ENCODE measurements around the gene SPPL2C. TPM values are rescaled to one million over a fixed set of nuclear protein-coding genes. Genes with fewer than 3 reads are reported as not detected.

SPPL2C gene, protein sequence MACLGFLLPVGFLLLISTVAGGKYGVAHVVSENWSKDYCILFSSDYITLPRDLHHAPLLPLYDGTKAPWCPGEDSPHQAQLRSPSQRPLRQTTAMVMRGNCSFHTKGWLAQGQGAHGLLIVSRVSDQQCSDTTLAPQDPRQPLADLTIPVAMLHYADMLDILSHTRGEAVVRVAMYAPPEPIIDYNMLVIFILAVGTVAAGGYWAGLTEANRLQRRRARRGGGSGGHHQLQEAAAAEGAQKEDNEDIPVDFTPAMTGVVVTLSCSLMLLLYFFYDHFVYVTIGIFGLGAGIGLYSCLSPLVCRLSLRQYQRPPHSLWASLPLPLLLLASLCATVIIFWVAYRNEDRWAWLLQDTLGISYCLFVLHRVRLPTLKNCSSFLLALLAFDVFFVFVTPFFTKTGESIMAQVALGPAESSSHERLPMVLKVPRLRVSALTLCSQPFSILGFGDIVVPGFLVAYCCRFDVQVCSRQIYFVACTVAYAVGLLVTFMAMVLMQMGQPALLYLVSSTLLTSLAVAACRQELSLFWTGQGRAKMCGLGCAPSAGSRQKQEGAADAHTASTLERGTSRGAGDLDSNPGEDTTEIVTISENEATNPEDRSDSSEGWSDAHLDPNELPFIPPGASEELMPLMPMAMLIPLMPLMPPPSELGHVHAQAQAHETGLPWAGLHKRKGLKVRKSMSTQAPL
- not detected in 2 replicates for total RNA-seq

DNA sequence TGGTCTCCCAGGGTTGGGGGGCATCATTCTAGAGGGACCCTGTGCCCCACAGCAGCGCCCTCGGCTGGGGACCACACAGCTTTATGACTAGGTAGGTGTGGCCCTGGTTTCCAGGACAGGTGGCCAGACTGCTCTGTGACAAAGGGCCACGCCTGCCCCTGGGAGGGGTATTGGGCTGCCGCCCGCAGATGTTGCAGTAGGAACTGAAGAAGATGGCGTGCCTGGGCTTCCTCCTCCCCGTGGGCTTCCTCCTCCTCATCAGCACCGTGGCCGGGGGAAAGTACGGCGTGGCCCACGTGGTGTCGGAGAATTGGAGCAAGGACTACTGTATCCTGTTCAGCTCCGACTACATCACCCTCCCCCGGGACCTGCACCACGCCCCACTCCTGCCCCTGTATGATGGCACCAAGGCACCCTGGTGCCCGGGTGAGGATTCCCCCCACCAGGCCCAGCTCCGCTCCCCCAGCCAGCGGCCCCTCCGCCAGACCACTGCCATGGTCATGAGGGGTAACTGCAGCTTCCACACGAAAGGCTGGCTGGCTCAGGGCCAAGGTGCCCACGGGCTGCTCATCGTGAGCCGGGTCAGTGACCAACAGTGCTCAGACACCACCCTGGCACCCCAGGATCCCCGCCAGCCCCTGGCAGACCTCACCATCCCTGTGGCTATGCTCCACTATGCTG is at the start of gene SPPL2C:
SPPL2C (plus strand) TSS at position 187 of the 681 bp plus-strand sequence; CDS start at position 213, 26 bp downstream.
- DNase-seq (ENCODE audit: low read depth) = no peak
- H3K4me3 ChIP-seq (ENCODE audit: low read depth, low read length) = no peak within 1 kb of the TSS
- TF ChIP-seq, protein P1, sequence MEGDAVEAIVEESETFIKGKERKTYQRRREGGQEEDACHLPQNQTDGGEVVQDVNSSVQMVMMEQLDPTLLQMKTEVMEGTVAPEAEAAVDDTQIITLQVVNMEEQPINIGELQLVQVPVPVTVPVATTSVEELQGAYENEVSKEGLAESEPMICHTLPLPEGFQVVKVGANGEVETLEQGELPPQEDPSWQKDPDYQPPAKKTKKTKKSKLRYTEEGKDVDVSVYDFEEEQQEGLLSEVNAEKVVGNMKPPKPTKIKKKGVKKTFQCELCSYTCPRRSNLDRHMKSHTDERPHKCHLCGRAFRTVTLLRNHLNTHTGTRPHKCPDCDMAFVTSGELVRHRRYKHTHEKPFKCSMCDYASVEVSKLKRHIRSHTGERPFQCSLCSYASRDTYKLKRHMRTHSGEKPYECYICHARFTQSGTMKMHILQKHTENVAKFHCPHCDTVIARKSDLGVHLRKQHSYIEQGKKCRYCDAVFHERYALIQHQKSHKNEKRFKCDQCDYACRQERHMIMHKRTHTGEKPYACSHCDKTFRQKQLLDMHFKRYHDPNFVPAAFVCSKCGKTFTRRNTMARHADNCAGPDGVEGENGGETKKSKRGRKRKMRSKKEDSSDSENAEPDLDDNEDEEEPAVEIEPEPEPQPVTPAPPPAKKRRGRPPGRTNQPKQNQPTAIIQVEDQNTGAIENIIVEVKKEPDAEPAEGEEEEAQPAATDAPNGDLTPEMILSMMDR (conservative IDR thresholded peaks at IDR 0.05; ENCODE audit: low read depth, low read length) = no peak

DNA sequence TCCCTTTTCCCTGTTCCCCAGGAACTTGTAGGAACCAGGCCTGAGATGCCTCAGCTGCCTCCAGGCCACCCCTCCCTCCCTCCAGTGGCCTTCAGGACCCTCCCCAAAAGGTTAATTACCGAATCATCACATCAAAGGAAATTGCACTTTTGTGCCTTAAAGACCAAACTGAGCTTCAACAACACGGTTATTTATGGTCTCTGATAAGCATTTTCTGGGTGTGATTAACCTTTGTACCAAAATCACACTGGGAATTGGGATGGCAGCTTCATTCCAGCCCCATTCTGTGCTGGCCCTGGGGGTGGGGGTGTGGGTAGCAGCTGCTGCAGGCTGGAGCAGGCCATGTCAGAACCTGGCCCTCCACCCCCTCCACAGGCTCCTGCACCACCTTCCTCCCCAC is 43.9 kb upstream of the SPPL2C start:
- TF ChIP-seq, protein P1 (conservative IDR thresholded peaks at IDR 0.05; ENCODE audit: low read depth, low read length) = no peak

DNA sequence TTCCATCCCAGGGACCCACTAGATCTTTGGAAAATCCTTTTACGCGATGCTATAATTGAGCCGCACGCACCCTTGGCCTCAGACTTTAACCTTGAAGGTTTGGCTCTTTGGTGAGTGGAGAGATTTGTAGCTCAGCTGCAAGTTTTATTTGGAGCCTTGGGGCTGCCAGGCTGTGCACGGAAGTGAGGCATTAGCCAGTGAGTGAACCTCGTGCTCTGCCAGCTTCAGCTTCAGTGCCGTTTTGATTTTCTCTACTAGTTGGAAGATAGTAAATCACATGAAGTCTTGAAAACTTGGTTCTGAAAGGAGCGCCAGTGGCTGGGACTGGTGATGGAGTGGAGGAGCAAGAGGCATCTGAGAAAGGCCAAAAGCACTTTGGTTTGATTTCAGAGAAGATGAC is 43.3 kb upstream of the SPPL2C start:
- TF ChIP-seq, protein P1 (conservative IDR thresholded peaks at IDR 0.05; ENCODE audit: low read depth, low read length) = no peak
- no peak overlapping the region for H3K4me3 ChIP-seq (ENCODE audit: low read depth, low read length)
- DNase-seq (ENCODE audit: low read depth) = no peak

More for the DNA sequence above, 43.9 kb upstream of the SPPL2C start:
- no peak overlapping the region for H3K4me3 ChIP-seq (ENCODE audit: low read depth, low read length)
- DNase-seq (ENCODE audit: low read depth) = no peak

DNA sequence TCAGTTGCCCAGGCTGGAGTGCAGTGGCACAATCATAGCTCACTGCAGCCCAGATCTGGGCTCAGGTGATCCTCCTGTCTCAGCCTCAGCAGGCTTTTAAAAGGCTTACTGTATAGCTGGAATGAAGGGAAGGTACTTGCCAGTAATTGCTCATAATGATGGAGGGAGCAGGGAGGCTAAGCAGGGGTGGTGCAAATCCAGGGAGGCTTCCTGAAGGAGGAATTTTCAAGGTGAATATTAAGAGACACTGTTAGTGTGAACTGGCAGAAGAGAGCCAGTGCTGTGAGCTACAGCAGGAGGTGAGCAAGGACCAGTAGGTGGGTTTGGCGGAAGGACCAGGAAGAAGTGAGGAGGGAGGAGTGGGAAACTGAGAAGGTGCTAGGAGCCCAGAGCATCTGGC is 35.8 kb upstream of the SPPL2C start:
- TF ChIP-seq, protein P1 (conservative IDR thresholded peaks at IDR 0.05; ENCODE audit: low read depth, low read length) = no peak
- no peak for DNase-seq (ENCODE audit: low read depth)

DNA sequence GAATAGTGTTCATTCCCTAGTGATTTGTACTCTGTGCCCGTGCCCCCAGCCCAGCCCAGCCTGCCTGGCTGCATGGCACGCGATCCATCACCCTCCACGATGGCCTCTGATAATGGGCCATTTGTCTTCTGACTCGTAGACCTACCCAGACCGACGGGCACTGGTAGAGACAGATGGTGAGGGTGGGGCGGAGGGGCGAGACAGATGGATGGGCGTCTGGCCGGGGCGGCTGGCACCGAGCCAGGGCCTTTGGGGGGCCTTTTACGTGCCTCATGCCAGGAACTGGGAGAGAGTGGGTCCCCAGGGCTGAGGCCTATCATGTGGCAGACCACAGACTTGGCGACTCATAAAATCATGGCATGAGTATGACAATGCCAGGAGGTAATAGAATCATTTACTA is 35.2 kb upstream of the SPPL2C start:
- no peak overlapping the region for H3K4me3 ChIP-seq (ENCODE audit: low read depth, low read length)
- DNase-seq (ENCODE audit: low read depth) = no peak
- TF ChIP-seq, protein P1 (conservative IDR thresholded peaks at IDR 0.05; ENCODE audit: low read depth, low read length) = no peak

More for the DNA sequence above, 35.8 kb upstream of the SPPL2C start:
- no peak overlapping the region for H3K4me3 ChIP-seq (ENCODE audit: low read depth, low read length)

DNA sequence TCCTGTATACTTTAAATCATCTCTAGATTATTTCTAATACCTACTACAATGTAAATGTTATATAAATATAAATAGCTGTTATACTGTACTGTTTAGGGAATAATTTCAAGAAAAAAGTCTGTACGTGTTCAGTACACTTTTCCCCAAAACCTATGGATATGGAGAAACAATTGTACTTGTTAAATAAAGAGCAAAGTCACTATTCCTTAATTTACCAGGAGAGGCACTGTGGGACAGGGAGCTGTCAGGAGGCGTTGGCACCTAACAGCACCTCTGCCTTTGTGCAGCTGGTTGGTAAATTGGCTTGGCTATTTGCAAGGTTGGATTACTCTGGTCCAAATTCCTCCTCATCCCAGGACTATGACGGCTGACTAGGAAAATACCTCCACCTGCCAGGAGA is 32.6 kb upstream of the SPPL2C start:
- H3K4me3 ChIP-seq (ENCODE audit: low read depth, low read length) = no peak overlapping the region
- no peak for DNase-seq (ENCODE audit: low read depth)
- TF ChIP-seq, protein P1 (conservative IDR thresholded peaks at IDR 0.05; ENCODE audit: low read depth, low read length) = peak; percentile 35

Data from epithelial cell of proximal tubule (primary cell).